Fibroblast of skin of abdomen (primary cell): ENCODE measurements around the gene VAT1L.
"Not testable (repeated sequence)": the region's sequence is repeated elsewhere in the genome, so short reads cannot be mapped to it uniquely, and the experiment has no call there.

Experiments
- DNase-seq: peaks from one replicate; pipeline ENCODE4 v3.0.0-alpha.2; 2013

Gene VAT1L

DNA sequence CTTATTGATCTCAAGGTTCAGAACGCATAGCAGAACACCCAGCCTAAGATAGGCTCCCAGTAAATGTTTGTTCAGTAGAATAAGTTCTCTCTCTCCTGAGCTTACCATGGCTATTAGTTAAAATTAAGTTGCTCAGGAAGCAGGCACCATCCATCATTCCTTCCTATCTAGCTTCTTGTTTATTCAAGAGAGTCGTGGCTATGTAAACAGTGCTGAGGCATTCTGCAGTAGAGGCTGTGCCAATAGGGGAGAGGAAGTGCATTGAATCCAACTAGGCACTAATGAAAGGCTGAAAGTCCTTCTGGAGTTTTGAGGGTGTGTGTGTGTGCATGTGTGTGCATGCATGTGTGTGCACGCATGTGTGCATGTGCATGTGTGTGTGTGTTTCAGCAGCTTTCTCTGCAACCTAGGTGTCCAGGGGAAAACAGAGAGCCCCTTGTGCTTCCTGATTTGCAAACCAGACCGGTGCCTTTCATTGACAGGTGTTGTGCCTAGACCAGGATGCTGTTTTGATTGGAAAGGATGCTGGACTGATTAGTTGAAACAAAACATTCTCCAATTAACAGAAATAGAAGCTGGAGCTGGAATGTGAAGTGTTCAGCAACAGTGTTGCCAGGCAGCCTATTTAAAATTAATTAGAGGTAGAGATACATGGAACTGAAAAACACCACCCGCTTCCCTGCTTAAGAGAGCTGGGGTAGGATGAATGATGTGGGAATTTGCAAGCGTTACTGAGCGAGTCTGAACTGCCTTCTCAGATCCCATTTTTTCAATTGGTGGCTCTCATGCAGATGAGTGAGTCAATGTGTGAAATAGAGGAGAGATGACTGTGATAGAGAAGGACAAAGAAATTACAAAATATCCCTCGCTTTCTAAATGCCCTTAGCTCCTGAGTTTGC lies 130.7 kb downstream of the VAT1L start:
- no peak for DNase-seq

DNA sequence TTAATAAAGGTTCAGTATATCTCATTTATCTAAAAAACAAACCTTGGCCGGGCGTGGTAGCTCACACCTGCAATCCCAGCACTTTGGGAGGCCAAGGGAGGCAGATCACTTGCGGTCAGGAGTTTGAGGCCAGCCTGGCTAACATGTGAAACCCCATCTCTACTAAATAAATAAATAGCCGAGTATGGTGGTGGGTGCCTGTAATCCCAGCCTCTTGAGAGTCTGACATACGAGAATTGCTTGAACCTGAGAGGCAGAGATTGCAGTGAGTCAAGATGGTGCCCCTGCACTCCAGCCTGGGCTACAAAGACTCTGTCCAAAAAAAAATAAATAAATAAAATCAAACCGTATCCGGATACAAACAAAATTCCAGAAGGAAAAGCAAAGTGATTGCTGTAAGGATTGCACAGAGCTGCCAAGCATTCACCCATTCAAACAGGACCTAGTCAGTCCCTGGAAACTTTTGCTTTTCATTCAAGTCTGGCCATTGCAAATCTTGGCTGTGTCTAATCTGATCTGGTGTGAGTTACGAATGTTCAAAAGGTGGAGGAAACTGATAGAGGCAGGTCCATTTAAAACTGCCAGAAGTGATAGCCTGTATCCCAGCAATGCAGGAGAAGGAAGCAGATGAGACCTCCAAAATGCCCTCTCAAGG lies 131.5 kb downstream of the VAT1L start:
- no peak for DNase-seq

DNA sequence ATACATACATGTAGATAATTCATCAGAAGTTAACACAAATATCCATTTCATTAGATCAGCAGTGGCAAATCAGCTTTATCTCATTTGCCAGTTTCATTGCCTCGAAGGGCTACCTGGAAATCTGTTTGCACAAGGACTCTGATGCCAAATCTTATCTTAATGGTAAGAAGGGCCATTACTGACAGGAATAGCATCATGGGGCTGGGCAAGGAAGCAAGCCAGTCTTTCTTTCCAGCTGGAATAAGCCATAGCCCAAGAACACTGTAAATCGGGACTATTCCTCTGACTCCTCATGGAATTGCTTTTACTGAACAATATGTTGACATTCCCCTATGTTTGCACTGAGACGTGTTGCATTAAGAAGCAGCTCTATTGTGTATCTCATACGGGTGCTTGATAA lies 132.6 kb downstream of the VAT1L start:
- DNase-seq: no peak

DNA sequence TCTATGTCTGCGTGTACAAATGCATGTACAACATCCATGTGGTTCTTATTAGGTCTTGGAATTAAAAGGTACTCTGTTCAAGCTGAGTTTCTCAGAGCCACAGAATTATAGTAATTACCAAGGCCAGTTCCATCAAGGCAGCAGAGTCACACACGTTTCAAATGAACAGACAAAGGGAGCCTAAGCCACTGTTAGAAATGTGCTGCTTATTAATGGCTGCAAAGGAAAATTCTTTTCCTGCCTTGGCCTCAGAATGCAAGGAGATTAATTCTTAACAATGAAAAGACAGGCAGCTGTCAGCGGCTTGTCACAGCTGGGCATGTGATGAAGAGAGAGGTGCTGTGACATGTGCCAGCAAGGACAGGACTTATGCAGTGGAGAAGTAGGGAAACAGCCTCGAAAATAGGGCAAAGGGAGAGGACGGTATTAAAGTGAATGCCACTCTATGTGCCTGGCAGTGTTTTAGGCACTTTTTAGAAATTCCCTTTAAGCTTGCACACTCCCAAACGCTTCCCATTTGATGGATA lies 133.9 kb downstream of the VAT1L start:
- no peak for DNase-seq

DNA sequence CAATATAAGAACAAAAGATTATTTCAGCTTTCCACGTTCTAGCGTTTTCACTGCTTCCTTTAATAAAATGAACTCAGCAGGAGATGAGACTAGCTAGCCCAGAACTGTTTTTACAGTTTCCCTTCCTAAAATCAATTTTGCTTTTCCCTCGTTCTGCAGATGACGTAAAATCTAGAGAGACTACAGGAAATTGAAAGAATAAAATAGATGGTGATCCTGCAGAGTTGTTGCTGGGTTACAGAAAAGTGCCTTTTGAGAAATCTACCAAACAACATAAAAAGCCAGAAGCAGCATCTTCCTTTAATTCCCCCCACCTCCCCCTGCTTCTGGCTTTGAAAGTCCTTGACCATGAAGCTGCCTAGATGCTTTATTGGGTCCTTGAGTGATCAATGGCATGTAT lies 137.2 kb downstream of the VAT1L start:
- no peak for DNase-seq

DNA sequence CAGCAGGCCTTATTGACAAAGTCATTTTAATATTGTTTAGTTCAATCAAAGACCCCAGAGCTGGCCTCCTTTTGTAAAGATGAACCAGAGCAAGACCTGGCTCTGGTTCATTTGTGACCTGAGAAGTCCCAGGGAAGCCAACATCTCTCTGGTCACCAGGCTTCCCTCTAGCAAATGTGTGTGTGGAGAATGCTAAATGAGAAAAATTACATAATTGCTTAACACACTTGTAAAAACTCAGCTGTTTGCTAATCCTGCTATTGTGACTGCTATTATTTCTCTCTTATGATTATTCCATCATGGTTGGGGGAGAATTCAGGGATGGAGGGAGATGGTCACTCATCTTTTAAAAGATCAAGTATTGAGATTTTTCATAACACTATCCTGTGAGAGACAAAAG lies 139.7 kb downstream of the VAT1L start:
- no peak for DNase-seq

DNA sequence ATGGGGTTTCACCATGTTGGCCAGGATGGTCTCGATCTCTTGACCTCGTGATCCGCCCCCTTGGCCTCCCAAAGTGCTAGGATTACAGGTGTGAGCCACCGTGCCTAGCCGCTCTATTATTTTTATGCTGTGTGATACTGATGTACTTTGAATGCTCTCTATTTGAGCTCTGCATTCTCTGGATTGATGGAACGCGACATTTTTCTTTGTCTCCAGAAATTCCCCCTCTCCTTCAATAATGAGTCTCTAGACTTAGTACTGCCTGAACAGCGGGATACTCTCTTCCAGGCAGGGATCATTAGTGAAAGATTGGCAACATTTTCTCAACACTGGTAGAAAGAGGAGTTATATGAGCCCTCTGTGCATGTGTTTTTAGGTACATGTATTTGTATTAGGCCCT lies 140.6 kb downstream of the VAT1L start:
- no peak for DNase-seq

DNA sequence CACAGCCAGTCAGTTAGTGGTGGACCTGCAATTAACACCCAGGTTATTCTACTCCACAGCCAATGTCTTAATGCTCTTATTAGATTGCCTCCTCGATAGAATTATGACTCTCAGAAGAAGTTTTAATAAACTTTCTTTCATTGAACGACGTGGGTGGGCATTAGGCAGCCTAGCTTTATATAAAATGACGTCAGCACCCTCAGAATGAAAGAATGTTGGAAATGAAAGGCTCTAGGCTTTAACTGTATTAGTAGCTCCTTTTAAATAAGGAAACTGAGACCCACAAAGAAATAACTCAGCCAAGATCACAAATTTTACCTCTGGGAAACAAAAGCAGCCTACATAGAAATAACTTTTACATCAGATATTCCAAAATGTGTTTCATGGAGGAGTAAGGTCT lies 142.7 kb downstream of the VAT1L start:
- no peak for DNase-seq

DNA sequence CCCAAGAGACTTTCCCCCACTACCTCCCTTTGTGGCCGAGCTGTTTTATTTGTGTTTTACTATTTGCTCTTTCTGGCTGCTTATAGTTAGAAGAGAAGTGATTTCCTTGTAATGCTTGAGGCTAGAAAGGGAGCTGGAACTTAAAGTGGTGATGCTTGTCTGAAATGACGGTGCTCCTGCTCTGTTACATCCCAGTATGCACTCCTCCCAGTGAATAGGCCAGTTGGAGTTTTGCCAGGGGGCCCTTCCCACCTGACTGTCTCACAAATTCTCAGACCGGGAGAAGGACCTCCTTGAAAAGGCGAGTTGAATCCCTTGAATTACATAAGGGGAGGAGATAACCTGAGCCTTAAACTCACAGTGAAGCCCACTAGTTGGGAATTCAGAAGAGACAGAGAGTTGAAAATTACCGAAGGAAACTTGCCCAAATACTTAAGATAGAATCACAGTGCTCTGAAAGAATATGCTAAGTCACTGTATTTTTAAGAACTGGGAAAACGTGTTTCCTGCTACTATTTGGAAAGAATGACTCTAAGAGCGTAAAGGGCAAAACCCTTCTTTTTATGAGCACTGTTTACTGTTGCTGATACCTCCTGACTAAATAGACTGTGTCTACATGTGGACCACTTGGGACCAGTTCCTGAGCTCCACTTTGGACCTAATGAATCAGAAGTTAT lies 149.2 kb downstream of the VAT1L start:
- no peak for DNase-seq

DNA sequence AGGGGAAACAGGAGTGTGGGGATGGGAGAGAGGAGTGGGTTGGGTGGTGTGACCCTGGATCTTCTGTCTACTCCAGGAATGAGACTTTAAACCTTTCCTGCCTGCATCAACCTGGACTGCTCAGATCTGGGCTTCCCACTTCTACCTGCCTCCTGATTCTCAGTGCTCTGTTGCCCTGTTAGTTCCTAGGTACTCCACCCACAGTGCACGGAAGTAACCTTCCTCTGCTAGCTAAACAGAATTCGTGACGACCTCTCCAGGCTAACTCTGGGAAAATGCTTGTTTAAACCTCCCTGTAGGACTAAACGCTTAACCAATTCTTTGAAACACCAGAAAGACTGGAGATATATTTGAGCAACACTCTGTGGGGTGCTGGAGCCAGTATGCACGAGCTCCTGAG lies 150.5 kb downstream of the VAT1L start:
- DNase-seq: no peak

DNA sequence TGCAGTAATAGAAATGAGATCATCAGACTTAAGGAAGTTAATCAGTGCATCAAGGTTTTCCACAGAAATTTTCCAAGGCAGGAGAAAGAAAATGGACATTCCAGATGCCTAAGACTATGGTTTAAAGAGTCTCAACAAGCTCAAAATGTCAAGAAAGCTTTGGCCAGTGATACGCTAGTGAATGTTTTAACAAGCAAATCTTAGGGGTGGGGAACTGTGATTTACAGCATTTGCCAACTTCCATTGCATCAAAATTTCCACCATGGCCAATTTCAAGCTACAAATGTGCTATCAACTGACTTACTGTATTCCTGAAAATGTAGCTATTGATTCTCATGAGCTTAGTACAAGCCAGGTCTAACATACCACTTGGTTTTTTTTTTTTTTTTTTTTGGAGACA lies 151.6 kb downstream of the VAT1L start:
- DNase-seq: no peak

DNA sequence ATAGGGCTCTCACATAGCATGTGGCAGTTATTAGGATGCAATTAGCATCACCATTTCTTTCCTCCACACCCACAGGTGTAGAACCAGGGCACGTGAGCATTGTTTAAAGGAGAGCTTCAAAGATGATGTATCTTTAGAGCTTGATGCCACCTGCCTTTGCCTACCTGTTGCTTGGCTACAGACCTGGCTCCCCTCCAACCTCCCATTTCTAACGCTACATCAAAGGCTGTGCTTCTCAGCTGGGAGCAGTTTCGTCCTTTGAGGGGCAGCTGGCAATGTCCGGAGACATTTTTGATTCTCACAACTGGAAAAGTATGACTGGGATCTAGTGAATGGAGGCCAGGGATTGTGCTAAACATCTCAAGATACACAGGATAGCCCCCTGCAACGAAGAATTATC lies 155.4 kb downstream of the VAT1L start:
- no peak for DNase-seq

DNA sequence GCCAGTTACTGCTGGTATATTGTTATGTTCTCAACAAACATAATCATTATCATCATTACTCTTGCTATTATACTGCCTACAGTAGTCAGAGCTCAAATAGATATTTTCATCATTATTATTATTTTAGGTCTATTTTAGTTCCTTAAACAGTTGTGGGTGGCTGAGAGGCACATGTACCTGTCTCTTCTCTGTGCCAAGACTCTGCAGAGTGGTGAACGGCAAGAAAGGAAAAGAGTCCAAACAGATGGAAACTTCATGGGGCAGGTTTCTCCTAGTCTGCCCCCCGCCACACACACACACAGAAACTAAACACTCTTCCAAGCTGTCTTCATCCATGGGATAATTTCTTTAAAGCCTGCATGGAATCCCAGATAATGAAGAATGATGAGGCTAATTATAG lies 156.3 kb downstream of the VAT1L start:
- DNase-seq: no peak

DNA sequence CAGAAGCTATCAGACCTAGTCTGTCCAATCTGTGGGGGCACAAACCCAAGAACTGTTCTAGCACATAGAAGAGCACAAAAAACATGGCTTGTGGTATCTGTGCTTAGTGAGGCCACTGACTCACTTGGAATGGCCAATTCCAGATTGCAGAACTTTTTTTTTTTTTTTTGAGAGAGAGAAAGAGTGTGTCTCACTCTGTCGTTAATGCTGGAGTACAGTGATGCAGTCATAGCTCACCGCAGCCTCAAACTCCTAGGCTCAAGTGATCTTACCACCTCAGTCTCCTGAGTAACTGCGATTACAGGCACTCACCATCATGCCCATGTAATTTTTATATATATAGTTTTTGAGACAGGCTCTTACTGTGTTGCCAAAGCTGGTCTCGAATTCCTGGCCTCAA lies 156.8 kb downstream of the VAT1L start:
- no peak for DNase-seq

DNA sequence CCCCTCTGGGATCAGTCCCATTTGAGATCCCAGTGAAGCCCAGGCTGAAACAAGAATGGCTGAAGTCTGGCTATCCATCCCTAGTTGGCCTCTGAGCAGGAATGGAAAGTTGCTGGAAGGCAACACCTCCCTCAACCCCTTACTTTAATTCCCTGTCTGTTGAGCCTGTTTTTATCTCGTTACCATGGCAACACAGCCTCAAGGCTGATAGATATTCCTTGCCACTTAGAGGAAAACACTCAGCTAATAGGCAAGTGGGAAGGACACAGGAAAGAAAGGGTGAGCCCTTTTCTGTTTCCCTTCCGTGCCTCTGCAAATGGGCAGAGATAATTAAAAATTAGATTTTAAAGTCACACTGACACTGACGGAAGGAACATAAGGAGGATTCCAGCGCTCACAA lies 158.5 kb downstream of the VAT1L start:
- DNase-seq: no peak

DNA sequence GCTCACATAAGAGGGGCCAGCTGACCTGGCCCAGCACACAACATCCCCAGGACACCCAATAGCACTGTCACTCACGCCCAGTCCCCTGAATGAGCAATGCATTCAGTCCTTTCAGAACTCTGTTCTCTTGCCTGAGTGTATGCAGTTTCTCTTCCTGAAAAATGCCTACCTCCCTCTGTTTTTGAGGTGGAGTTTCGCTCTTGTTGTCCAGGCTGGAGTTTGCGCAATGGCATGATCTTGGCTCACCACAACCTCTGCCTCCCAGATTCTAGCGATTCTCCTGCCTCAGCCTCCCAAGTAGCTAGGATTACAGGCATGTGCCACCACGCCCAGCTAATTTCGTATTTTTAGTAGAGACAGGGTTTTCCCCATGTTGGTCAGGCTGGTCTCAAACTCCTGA lies 159.2 kb downstream of the VAT1L start:
- DNase-seq: not testable (repeated sequence)

DNA sequence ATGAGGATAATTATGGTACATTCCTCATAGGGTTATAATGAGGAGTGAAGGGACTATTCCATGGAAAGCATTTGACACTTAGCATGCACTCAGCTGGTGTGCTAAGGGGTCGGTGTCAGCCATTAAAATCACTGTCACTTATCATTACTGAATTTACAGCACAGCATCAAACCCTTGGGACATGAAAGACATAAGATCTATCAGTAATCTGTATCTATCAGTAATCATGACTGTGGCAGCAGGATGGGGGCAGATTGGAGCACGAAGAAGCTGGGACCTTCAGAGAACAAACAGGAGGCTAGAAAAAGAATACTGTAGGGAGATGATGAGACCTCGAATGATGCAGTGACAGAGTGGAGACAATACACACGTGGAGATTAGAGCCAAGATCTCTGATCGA lies 160.5 kb downstream of the VAT1L start:
- no peak for DNase-seq

DNA sequence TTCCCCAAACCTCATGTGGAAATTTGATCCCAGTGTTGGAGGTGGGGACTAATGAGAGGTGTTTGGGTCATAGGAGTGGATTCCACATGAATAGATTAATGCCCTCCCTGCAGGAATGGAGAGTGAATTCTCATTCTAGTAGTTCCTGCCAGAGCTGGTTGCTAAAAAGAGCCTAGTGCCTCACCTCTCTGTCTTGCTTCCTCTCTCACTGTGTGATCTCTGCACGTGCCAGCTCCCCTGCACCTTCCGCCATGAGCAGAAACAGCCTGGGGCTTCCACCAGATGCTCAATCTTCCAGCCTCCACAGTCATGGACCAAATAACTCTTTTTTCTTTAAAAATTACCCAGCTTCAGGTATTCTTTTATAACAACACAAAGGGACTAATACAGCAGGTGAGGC lies 161.1 kb downstream of the VAT1L start:
- no peak for DNase-seq

DNA sequence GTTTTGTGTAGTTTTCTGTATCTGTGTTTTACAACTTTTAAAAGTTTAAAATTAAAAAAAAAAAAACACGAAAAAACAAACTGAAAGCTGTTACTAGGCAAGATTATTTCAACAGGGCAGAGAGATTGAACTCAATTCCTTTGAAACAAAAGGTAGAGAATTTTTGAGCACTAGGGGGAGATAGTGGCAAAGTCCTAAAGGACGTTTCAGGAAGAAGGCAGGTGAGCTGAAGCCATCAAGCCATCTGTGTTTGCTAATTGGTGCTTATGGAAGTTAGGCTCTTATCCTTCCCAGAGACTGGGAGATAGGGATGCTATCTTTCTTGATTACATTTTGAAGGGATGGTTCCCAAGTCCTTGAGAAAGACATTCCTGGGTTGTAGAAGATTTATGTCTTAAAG lies 163.4 kb downstream of the VAT1L start:
- DNase-seq: no peak

DNA sequence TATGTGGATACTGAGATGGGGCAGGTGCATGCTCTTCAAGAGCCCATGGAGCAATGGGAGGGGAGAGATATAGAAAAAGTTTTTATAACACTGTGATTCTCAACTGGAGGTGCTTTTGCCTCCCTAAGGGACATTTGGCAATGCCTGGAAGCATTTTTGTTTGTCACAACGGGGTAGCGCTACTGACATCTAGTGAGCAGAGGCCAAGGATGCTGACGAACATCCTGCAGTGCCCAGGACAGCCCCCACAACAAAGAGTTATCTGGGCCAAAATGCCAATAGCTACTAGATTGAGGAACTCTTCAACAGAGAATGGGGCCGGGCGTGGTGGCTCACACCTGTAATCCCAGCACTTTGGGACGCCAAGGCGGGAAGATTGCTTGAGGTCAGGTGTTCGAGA lies 166.8 kb downstream of the VAT1L start:
- DNase-seq: no peak

DNA sequence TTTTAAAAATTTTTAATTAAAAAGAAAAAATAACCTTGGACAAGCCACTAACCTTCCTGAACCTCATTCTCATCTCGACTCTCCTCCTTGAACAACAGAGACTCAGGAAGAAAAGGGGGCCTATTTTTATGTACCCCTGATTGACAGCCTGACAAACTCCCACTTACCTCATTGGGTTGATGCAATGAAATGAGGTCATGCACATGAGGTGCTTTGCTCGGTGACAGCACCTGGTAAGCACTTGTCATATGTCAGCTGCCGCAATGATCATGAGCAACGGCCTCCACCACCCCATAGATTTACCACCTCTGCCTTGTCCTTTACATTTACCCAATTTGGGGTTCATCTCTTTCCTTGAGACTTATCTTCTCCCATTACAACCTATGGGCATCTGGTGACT lies 167.9 kb downstream of the VAT1L start:
- DNase-seq: no peak

DNA sequence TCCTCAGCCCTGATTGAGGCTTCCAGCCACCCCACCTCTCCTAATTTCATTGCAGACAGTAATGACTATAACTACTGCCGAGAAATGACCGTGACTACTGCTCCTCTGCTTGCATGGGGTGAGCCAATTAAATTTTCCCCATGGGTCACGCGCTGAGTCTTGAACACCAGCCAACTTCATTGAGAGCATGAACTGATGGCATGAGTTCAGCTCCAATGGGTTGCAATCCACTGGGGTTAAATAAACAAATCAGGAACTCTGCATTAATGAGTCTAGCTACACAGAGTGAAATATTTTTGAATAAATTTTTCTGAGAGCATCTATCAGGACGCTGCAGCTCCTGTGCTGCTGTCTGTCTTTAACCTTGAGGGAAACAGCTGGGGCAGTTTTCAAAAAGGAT lies 172.4 kb downstream of the VAT1L start:
- no peak for DNase-seq

DNA sequence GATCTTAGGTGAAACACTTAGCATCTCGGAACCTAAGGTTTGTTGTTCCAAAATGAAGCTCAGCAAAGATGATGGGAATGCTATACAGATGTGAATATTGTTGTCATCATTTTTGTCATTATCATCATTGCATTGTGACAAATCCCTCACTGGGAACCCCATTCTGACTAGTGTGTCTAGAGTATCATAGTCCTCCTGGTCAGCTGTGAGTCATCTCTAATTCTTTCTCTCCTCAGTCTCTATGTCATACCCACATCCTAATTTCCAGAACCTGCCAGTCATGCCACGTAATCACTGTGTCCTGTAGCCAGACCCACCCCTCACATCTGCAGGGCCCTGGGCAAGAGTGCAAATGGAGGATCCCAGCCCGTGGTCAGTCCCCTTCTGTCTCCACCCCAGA lies 173.4 kb downstream of the VAT1L start:
- peak; percentile 41 for DNase-seq

DNA sequence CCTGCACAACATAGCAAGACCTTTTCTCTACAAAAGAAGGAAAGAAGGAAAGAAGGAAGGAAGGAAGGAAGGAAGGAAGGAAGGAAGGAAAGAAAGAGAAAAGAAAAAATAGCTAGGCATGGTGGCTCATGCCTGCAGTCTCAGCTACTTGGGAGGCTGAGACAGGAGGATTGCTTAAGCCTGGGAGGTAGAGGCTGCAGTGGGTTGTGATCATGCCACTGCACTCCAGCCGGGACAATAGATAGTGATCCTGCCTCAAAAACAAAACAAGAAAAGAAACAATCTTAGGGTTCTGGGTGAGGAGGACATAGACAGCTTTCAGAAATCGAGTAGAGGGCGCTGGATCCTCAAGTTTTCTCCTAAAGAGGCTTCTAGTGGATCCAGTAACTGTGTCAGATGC lies 174.3 kb downstream of the VAT1L start:
- no peak for DNase-seq
